LNCaP clone FGC (cell line): ENCODE results near the gene S100A14.
"Not testable (repeated sequence)": the region's sequence is repeated elsewhere in the genome, so short reads cannot be mapped to it uniquely, and the experiment has no call there.

ENCODE experiments used
- DNase-seq: peaks from one replicate; pipeline ENCODE4 v3.0.0-alpha.2; 2011; ENCODE audit warnings: low read depth
- H3K4me3 ChIP-seq: 2 replicates; pipeline ENCODE4 v1.5.1; 2011; ENCODE audit warnings: mild to moderate bottlenecking, low read depth, low read length, control low read depth
- CTCF ChIP-seq: IDR thresholded peaks from 2 replicates; pipeline ENCODE4 v1.5.1; 2012; ENCODE audit warnings: mild to moderate bottlenecking; ENCODE audit not compliant: control insufficient read depth, insufficient read depth; ENCODE audit errors: extremely low read depth

Gene S100A14

GRCh38 chr1:153583976-153584375 is 32.1 kb downstream of the S100A14 start:
- no peak overlapping the region for H3K4me3 ChIP-seq
- TF ChIP-seq CTCF = no peak
- DNase-seq = no peak

DNA sequence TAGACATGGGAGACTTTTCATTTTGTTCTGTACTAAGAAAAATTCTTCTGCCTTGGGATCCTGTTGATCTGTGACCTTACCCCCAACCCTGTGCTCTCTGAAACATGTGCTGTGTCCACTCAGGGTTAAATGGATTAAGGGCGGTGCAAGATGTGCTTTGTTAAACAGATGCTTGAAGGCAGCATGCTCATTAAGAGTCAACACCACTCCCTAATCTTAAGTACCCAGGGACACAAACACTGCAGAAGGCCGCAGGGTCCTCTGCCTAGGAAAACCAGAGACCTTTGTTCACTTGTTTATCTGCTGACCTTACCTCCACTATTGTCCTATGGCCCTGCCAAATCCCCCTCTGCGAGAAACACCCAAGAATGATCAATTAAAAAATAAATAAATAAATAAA is 32.6 kb downstream of the S100A14 start:
- H3K4me3 ChIP-seq, DNase-seq: not testable (repeated sequence)

DNA sequence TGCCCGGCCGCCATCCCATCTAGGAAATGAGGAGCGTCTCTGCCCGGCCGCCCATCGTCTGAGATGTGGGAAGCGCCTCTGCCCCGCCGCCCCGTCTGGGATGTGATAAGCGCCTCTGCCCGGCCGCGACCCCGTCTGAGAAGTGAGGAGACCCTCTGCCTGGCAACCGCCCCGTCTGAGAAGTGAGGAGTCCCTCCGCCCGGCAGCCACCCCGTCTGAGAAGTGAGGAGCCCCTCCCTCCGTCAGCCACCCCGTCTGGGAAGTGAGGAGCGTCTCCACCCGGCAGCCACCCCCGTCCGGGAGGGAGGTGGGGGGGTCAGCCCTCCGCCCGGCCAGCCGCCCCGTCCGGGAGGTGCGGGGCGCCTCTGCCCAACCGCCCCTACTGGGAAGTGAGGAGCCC is 33.3 kb downstream of the S100A14 start:
- not testable (repeated sequence) for H3K4me3 ChIP-seq, DNase-seq

DNA sequence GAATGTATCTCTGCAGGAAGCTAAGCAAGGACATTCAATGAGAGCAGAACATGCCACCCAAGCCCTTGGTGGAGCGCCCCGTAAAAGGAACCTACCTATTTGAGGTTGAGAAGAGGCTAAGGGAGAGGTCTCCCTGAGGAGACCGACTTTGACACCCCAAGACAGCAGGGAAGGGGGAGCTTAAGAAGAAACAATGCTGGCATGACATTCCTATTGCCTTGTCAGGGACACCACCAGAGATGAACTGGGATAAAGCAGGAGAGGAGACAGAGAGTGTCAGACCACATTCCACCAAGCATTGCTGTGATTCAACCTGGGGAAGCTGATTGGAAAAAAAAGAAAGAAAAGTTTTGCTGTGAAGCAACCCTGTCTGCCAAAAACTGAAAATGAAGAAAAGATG is 37.2 kb downstream of the S100A14 start:
- no peak for DNase-seq
- TF ChIP-seq CTCF = no peak
- H3K4me3 ChIP-seq = no peak overlapping the region

DNA sequence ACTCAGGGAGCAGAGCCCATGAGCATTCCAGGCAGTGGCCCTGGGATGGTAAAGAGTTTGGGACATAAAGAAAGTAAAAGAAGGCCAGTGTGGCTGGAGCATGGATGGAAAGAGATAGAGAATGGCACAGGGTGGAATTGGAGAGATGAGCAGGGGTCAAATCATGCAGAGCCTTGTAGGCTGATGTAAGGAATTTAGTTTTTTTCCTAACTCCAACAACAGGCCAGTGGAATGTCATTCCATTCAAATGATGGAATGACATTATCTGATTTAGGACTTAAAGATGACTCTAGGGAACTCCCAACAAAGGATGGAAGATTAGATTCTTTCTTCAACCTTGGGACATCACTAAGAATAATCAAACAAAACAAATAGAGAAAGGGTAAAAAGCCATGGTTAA is 37.6 kb downstream of the S100A14 start:
- no peak for DNase-seq
- H3K4me3 ChIP-seq = no peak overlapping the region
- no peak for TF ChIP-seq CTCF

GRCh38 chr1:153577624-153578051 is 38.5 kb downstream of the S100A14 start:
- no peak for TF ChIP-seq CTCF
- H3K4me3 ChIP-seq = no peak overlapping the region
- DNase-seq = no peak

DNA sequence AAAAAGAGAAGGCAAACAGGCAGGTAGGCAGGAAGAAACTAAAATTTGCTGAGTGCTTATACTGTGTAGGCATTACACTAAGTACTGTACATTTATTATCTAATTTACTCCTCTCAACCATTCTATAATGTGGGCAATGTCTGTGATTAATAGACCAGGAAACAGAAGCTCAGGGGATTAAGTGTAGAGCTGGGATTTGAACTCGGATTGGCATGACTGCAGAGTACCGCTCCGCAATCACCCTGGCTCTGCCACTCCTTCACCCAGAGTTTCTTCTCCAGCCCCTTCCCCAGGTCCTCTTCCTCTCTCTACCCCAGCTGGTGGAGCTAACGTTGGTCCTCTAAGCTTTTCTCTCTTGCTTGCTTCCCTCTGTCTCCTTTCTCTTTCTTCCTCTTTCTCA is 39.0 kb downstream of the S100A14 start:
- no peak overlapping the region for H3K4me3 ChIP-seq
- DNase-seq = no peak
- TF ChIP-seq CTCF = no peak

- H3K4me3 ChIP-seq, DNase-seq: not testable (repeated sequence)
Observed at GRCh38 chr1:153575497-153575896, 40.6 kb downstream of the S100A14 start.

DNA sequence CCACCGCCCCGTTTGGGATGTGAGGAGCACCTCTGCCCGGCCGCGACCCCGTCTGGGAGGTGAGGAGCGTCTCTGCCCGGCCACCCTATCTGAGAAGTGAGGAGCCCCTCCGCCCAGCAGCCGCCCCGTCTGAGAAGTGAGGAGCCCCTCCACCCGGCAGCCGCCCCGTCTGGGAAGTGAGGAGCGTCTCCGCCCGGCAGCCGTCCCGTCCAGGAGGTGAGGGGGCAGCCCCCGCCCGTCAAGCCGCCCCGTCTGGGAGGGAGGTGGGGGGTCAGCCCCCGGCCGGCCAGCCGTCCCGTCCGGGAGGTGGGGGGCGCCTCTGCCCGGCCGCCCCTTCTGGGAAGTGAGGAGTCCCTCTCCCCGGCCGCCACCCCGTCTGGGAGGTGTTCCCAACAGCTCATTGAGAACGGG is 41.0 kb downstream of the S100A14 start:
- DNase-seq, H3K4me3 ChIP-seq: not testable (repeated sequence)

DNA sequence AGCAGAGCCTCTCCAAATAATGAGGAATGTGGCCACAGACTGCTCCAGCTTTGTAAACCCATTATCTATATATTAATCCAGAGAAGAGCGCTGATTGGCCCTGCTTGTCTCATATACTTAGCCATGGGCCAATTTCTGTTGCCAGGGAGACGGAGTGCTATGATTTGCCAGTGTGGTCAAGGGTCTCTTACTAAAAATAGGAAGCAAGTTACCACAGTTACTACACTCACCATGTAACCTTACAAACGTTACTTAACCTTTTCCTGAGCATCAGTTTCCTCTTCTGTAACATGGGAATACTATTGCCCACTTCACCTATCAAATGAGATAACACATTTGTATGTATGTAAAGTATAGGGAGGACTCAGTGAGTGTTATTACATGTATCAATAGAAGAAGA is 42.8 kb downstream of the S100A14 start:
- TF ChIP-seq CTCF = no peak
- DNase-seq = no peak

More for the DNA sequence above, 42.8 kb downstream of the S100A14 start:
- no peak overlapping the region for H3K4me3 ChIP-seq
